Natural killer cell treated with Interleukin-12 subunit alpha and Interleukin-12 subunit beta and Interleukin-15 and Interleukin-18, amount 100 ng/mL, for 72 hours (primary cell): ENCODE data around the gene FER. TPM values are rescaled to one million over a fixed set of nuclear protein-coding genes. Genes with fewer than 3 reads are reported as not detected.

Experiments
- ATAC-seq, 2 donors: fragments of 150-1000 bp; cut with Tn5 transposase in 1 of 2; sonication (Bioruptor Pico), chemical (Tn5 transposase) in 1 of 2; 2 replicates each; pipeline ENCODE4 v1.10.0; 2021
- DNase-seq: peaks from one replicate; pipeline ENCODE4 v3.0.0; 2022; ENCODE audit warnings: low spot score
- H3K27ac Mint-ChIP-seq, 2 donors: 1 replicate in 1 of 2; 2 replicates in 1 of 2; pipeline ENCODE4 v1.8.0; 2022; ENCODE audit warnings: mixed read lengths in 2 of 2, mild to moderate bottlenecking in 1 of 2, moderate library complexity in 1 of 2
- H3K27me3 Mint-ChIP-seq, 2 donors: 1 replicate in 1 of 2; 2 replicates in 1 of 2; pipeline ENCODE4 v1.8.0; 2022; ENCODE audit warnings: mixed read lengths in 2 of 2
- H3K36me3 Mint-ChIP-seq: one replicate; pipeline ENCODE4 v1.8.0; 2022; ENCODE audit warnings: mixed read lengths
- H3K4me1 Mint-ChIP-seq, 2 donors: 1 replicate in 1 of 2; 2 replicates in 1 of 2; pipeline ENCODE4 v1.8.0; 2022; ENCODE audit warnings: low read depth in 2 of 2, mixed read lengths in 2 of 2, mild to moderate bottlenecking in 1 of 2
- H3K4me3 Mint-ChIP-seq: one replicate; pipeline ENCODE4 v1.8.0; 2022; ENCODE audit warnings: mixed read lengths
- H3K9me3 Mint-ChIP-seq: 2 replicates; pipeline ENCODE4 v1.8.0; 2022; ENCODE audit warnings: mixed read lengths
- total RNA-seq, 2 donors: library from RNA; stranded (reverse); gene quantifications; one replicate each; pipeline ENCODE4 v1.2.3, GENCODE V29; 2022

The FER gene
- total RNA-seq, 2 donors from 2014 or later, result 13.4 to 22.1 TPM

DNA sequence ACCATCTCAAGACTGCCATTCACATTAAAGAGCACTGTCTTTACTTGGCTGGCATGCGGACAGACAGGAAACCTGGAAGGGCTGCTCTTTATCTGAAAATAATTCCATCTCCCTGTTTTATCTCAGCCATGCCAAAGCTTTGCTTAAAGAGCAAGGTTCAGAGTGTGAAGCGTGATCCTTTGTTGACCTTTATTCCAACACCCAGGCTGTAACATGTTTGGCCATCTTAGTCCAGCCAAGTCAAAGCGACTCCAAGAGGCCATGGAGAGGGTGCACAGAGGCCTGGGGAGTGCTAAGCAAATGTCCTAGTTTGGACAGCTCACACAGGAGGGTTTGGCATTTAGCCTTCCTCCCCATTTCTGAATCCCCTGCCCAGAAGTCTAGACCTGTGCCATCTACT lies 467.3 kb downstream of the FER start:
- Mint-ChIP-seq H3K36me3 (peaks cover 5% of the 10 kb centered on the region), H3K4me3 (no peak overlapping the region), H3K4me1 (no peaks in the 10 kb centered on the region), H3K27ac (no peak overlapping the region), H3K9me3 (peaks cover 15% of the 10 kb centered on the region), H3K27me3 (peaks cover 18 to 30% of the 10 kb centered on the region in 2 donors)
- ATAC-seq (no peak), DNase-seq (no peak)

DNA sequence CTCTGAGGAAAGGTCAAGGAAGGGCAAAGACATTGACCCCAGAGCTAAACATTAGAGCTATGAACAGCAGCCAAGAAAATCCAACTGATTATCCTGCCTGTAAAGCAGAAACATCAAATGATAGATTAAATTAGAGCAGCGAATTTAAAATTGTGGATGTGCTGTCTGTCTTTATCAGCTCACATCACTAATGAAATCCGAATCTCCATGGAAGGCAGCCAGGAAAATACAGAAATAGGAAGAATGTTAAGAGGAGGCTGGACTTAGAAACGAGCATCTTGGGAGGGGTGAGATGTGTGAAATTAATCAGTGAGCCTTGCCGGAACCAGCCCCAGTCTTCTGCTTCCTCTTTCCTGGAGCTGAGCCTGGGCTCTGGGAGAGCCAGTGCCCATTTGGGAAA lies 471.1 kb downstream of the FER start:
- DNase-seq, result no peak
- no peak overlapping the region for H3K4me3 Mint-ChIP-seq
- H3K4me1 Mint-ChIP-seq, result no peaks in the 10 kb centered on the region
- no peaks in the 10 kb centered on the region for H3K36me3 Mint-ChIP-seq
- no peaks in the 10 kb centered on the region for H3K9me3 Mint-ChIP-seq
- H3K27me3 Mint-ChIP-seq, result peaks cover 11 to 18% of the 10 kb centered on the region in 2 donors
- ATAC-seq, result no peak
- no peak overlapping the region for H3K27ac Mint-ChIP-seq

- H3K27ac Mint-ChIP-seq, result no peak overlapping the region
- no peak for ATAC-seq
- H3K4me1 Mint-ChIP-seq, result no peaks in the 10 kb centered on the region
- H3K4me3 Mint-ChIP-seq, result no peak overlapping the region
- H3K27me3 Mint-ChIP-seq, result peaks cover 5 to 6% of the 10 kb centered on the region in 2 donors
- H3K9me3 Mint-ChIP-seq, result no peaks in the 10 kb centered on the region
- DNase-seq, result no peak
- H3K36me3 Mint-ChIP-seq, result no peaks in the 10 kb centered on the region
Measured at GRCh38 chr5:109223531-109223930, 475.8 kb downstream of the FER start.

GRCh38 chr5:109224276-109224882 lies 476.7 kb downstream of the FER start:
- no peak overlapping the region for H3K4me3 Mint-ChIP-seq
- H3K27me3 Mint-ChIP-seq, result no peaks in the 10 kb centered on the region
- H3K9me3 Mint-ChIP-seq, result no peaks in the 10 kb centered on the region
- H3K4me1 Mint-ChIP-seq, result no peaks in the 10 kb centered on the region
- no peaks in the 10 kb centered on the region for H3K36me3 Mint-ChIP-seq
- no peak overlapping the region for H3K27ac Mint-ChIP-seq
- DNase-seq, result no peak
- ATAC-seq, result peak in 1 of 2 donors; percentile 24

GRCh38 chr5:109225716-109226625 lies 478.3 kb downstream of the FER start:
- Mint-ChIP-seq H3K9me3 (no peaks in the 10 kb centered on the region), H3K4me1 (no peaks in the 10 kb centered on the region), H3K36me3 (no peaks in the 10 kb centered on the region), H3K27me3 (peaks cover 2 to 4% of the 10 kb centered on the region in 2 donors), H3K27ac (no peak overlapping the region), H3K4me3 (no peak overlapping the region)
- DNase-seq, result no peak
- ATAC-seq, result no peak

DNA sequence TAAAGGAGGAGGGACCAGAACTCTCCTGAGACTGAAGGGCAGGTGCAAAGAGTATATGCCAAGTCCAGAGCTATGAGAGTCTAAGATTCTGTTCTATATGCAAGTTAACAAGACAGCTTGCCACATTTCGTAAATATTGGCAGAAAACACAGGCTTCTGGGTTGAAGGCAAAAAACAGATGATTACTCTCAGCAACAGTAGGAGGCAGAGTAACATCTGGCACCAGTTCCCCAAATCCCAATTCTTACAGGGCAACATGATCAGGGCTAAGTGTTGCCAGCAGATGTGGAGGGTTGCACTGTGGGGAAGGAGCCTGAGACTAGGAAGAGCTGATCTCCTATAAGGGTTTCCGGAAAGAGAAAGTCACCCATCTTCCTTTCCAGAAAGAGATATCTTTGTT lies 482.7 kb downstream of the FER start:
- Mint-ChIP-seq H3K27me3 (peaks cover 5 to 20% of the 10 kb centered on the region in 2 donors), H3K4me3 (no peak overlapping the region), H3K4me1 (no peaks in the 10 kb centered on the region), H3K27ac (no peak overlapping the region), H3K9me3 (peaks cover 3% of the 10 kb centered on the region), H3K36me3 (no peaks in the 10 kb centered on the region)
- DNase-seq (no peak), ATAC-seq (no peak)

DNA sequence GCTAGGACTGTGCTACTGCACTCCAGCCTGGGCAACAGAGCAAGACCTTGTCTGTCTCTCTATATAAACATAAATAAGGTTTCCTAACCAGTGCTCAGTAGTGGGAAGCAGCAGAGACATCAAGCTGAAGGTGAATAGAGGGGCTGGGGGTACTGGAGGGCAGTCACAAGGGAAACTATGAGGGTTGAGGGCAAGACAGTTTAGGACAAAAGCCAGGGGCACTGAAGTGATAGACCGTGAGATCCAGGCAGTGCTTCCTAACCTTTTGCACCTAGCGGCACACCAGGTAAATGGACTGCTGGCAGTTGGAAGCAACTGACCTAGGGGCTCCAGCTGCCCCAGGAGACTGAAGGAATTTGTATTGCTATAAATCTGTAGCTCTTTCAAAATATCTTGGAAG lies 483.6 kb downstream of the FER start:
- H3K4me1 Mint-ChIP-seq, result no peaks in the 10 kb centered on the region
- H3K4me3 Mint-ChIP-seq, result no peak overlapping the region
- H3K27ac Mint-ChIP-seq, result no peak overlapping the region

GRCh38 chr5:109234381-109234780 lies 486.7 kb downstream of the FER start:
- Mint-ChIP-seq H3K4me1 (no peaks in the 10 kb centered on the region), H3K4me3 (no peak overlapping the region), H3K36me3 (no peaks in the 10 kb centered on the region), H3K9me3 (peaks cover 3% of the 10 kb centered on the region), H3K27me3 (peaks cover 5 to 20% of the 10 kb centered on the region in 2 donors), H3K27ac (no peak overlapping the region)
- ATAC-seq (peak; percentile 36 to 46), DNase-seq (no peak)

More for the DNA sequence above, 483.6 kb downstream of the FER start:
- Mint-ChIP-seq H3K36me3 (no peaks in the 10 kb centered on the region), H3K9me3 (peaks cover 3% of the 10 kb centered on the region), H3K27me3 (peaks cover 5 to 20% of the 10 kb centered on the region in 2 donors)
- ATAC-seq (no peak), DNase-seq (no peak)

- no peaks in the 10 kb centered on the region for H3K36me3 Mint-ChIP-seq
- DNase-seq (no peak), ATAC-seq (no peak)
- no peaks in the 10 kb centered on the region for H3K4me1 Mint-ChIP-seq
- H3K27ac Mint-ChIP-seq, result no peak overlapping the region
- peaks cover 3% of the 10 kb centered on the region for H3K9me3 Mint-ChIP-seq
- H3K4me3 Mint-ChIP-seq, result no peak overlapping the region
- peaks cover 0 to 7% of the 10 kb centered on the region in 2 donors for H3K27me3 Mint-ChIP-seq
Measured at GRCh38 chr5:109239456-109239855, 491.8 kb downstream of the FER start.

GRCh38 chr5:109242518-109242917 lies 494.8 kb downstream of the FER start:
- no peak overlapping the region for H3K27ac Mint-ChIP-seq
- H3K9me3 Mint-ChIP-seq, result peaks cover 4% of the 10 kb centered on the region
- H3K27me3 Mint-ChIP-seq, result peaks cover 0 to 5% of the 10 kb centered on the region in 2 donors
- DNase-seq (no peak), ATAC-seq (peak in 1 of 2 donors; percentile 44)
- peaks cover 17% of the 10 kb centered on the region for H3K36me3 Mint-ChIP-seq
- H3K4me1 Mint-ChIP-seq, result no peaks in the 10 kb centered on the region
- H3K4me3 Mint-ChIP-seq, result no peak overlapping the region

DNA sequence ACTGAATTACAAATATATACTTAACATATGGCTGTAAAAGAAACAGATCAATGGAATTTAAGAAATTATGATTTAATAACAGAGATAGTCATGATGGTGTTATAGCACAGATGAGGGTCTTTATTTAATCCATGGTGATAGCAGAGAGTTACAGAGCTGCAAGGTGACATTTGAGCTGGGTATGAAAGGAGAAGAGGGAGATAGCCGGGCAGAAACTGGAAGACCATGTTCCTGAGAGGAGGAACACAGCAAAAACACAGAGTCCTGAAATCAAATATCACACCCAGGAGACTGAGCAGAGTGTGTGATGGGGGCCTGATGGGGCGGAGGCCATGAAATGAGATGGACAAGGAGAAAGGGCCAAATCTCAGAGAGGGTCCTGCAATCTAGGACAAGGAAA lies 498.7 kb downstream of the FER start:
- peaks cover 4% of the 10 kb centered on the region for H3K9me3 Mint-ChIP-seq
- H3K27me3 Mint-ChIP-seq, result peaks cover 0 to 5% of the 10 kb centered on the region in 2 donors
- DNase-seq (no peak), ATAC-seq (no peak)
- H3K27ac Mint-ChIP-seq, result no peak overlapping the region
- no peaks in the 10 kb centered on the region for H3K4me1 Mint-ChIP-seq
- no peak overlapping the region for H3K4me3 Mint-ChIP-seq
- peaks cover 17% of the 10 kb centered on the region for H3K36me3 Mint-ChIP-seq
